Esophagus muscularis mucosa (tissue), 4 donors: ENCODE results near the gene PGAM2. TPM values are rescaled to one million over a fixed set of nuclear protein-coding genes. Genes with fewer than 3 reads are reported as not detected.

Source experiments
- DNase-seq: peaks from one replicate; pipeline ENCODE4 v3.0.0-alpha.2; 2017; ENCODE audit errors: extremely low spot score
- H3K27ac ChIP-seq, 4 donors: fragments of 200-600 bp; sonication (generic); replicated peaks in 1 of 4; 1 replicate in 3 of 4; 2 replicates in 1 of 4; pipeline ENCODE4 v1.5.1; 2016 to 2019; ENCODE audit warnings: mild to moderate bottlenecking in 1 of 4
- H3K27me3 ChIP-seq, 4 donors: fragments of 200-600 bp; sonication (generic); one replicate each; pipeline versions ENCODE4 v1.5.1 to v1.6.0; 2016 to 2019
- H3K36me3 ChIP-seq, 4 donors: fragments of 200-600 bp; sonication (generic); one replicate each; pipeline ENCODE4 v1.5.1; 2016 to 2019
- H3K4me1 ChIP-seq, 4 donors: fragments of 200-600 bp; sonication (generic); one replicate each; pipeline ENCODE4 v1.5.1; 2016 to 2019
- H3K4me3 ChIP-seq, 4 donors: fragments of 200-600 bp; sonication (generic); 1 replicate in 2 of 4; 2 replicates in 2 of 4; pipeline ENCODE4 v1.5.1; 2016 to 2019; ENCODE audit warnings: mild to moderate bottlenecking in 4 of 4, moderate library complexity in 1 of 4
- H3K9me3 ChIP-seq, 4 donors: fragments of 200-600 bp; sonication (generic); 1 replicate in 3 of 4; 2 replicates in 1 of 4; pipeline ENCODE4 v1.5.1; 2016 to 2019
- EP300 ChIP-seq: sonication (generic); formaldehyde crosslinking; IDR thresholded peaks from one replicate; pipeline ENCODE4 v1.6.1; 2017; ENCODE audit warnings: antibody characterized with exemption
- POLR2A ChIP-seq: fragments of 450-650 bp; IDR thresholded peaks from one replicate; pipeline ENCODE4 v1.6.1; 2017; ENCODE audit warnings: antibody characterized with exemption, moderate library complexity, mild to moderate bottlenecking, low read depth
- POLR2AphosphoS5 ChIP-seq, 2 donors: sonication (generic); formaldehyde crosslinking; IDR thresholded peaks; one replicate each; pipeline ENCODE4 v1.6.1; 2017; ENCODE audit warnings: antibody characterized with exemption in 2 of 2
- WGBS: methylation state at CpG from one replicate; pipeline ENCODE4 v1.1.5; 2018; 5-methylcytosine and 5-hydroxymethylcytosine counted together
- intact Hi-C: fragments of 100-400 bp; cut with DNase I; formaldehyde crosslinking; loops from one replicate; pipeline ENCODE4 v1.15.1; 2023
- total RNA-seq, 4 donors: library from RNA; depleted of rRNA; stranded (reverse); fragments of >200 nt; gene quantifications; one replicate each; pipeline versions ENCODE4 v1.1.0 to v1.2.1, GENCODE V29; 2016
- TF ChIP-seq, protein P1 (sequence below), 3 experiments: fragments of 200-600 bp in 2 of 3; fragments of 450-650 bp in 1 of 3; sonication (generic) in 2 of 3; IDR thresholded peaks; one replicate each; pipeline ENCODE4 v1.5.1; 2017 to 2019; ENCODE audit warnings: antibody characterized with exemption in 3 of 3, mild to moderate bottlenecking in 2 of 3, moderate library complexity in 1 of 3

Gene PGAM2
- total RNA-seq, 4 donors from 2014 or later, result 0.52 to 1.8 (median 0.66) TPM; not detected in 1

DNA sequence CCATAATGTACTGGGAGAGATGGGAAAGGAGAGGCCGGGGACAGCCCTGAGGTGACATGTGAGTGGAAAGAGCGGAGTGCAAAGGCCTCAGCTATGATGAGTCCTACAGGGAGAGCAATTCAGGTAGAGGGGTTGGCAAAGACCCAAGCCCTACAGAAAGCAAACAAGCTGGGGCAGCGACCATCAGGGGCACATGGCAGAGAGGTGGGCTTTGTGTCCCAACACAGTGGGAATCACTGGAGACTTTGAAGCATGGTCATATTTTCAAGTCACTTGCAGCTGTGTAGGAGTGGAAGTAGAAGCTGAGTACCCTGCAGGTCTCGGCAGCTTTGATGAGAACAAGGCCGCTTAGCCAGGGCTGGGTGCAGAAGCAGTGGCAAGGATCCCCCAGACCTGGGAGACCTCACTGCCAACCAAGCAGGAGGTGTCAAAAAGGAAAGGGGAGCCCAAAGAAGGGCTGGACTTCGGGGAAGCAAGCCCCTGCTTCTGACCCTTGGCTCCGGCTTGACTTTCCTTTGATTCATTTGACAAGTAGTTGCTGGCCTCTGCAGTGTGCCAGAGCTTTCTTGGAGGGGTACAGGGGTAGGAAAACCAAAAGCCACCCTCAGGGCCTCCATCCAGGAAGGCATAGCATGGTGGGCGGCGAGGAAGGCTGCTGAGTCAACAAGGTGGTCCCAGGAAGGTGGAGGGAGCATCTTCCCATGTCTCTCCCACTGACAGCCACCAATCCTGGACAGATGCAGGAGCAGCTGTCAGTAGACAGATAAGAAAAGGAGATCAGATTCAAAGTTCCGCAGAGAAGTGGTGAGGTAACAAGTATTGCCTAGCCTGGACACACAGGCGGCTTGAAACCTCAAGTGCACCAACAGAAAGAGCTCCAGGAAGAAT, 1.9 kb upstream of the PGAM2 start:
- DNase-seq, result no peak
- 87% methylated on average over 11 of the region's 11 CpGs for WGBS
- intact Hi-C loops, result no loop called here

DNA sequence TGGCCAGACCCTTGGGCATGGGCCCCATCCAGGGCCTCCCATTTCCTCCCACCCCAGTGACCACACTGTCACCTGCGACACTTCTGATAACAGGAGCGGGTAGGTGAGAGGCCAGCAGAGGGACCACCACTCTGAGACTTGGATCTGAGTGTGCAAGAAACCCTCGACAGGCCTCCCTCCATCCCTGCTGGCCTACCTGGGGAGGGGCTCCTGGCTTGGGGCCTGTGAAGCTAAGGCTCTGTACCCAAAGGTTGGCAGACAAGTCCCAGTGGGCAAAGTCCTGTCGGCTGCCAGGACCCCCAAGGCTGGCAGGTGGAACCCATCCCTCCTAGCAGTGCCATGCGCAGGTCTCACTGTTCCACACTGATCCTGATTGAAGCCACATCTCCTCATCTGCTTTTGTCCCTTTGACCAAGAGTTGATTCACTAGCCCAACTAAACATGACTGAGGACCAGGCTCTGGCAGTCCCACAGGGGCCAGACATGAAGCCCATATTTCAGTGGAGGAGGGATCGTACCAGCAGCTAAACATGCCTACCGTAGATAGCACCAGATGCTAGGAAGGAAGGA, 1.2 kb upstream of the PGAM2 start:
- H3K9me3 ChIP-seq, result no peaks in the 10 kb centered on the region
- H3K4me3 ChIP-seq, result no peak overlapping the region
- H3K4me1 ChIP-seq, result peaks cover 27 to 63% (median 35%) of the 10 kb centered on the region in 4 donors
- no peaks in the 10 kb centered on the region for H3K27me3 ChIP-seq
- TF ChIP-seq POLR2A (no peak), EP300 (no peak), POLR2AphosphoS5 (IDR thresholded peaks at IDR 0.05) (no peak)
- TF ChIP-seq, protein P1, sequence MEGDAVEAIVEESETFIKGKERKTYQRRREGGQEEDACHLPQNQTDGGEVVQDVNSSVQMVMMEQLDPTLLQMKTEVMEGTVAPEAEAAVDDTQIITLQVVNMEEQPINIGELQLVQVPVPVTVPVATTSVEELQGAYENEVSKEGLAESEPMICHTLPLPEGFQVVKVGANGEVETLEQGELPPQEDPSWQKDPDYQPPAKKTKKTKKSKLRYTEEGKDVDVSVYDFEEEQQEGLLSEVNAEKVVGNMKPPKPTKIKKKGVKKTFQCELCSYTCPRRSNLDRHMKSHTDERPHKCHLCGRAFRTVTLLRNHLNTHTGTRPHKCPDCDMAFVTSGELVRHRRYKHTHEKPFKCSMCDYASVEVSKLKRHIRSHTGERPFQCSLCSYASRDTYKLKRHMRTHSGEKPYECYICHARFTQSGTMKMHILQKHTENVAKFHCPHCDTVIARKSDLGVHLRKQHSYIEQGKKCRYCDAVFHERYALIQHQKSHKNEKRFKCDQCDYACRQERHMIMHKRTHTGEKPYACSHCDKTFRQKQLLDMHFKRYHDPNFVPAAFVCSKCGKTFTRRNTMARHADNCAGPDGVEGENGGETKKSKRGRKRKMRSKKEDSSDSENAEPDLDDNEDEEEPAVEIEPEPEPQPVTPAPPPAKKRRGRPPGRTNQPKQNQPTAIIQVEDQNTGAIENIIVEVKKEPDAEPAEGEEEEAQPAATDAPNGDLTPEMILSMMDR (IDR thresholded peaks at IDR 0.05), result no peak
- H3K27ac ChIP-seq, result no peak overlapping the region
- H3K36me3 ChIP-seq, result peaks cover 6 to 12% (median 10%) of the 10 kb centered on the region in 4 donors
- WGBS, result 84% methylated on average over 7 of the region's 7 CpGs
- intact Hi-C loops, result no loop called here
- DNase-seq, result no peak

More for the DNA sequence above, 1.9 kb upstream of the PGAM2 start:
- H3K27me3 ChIP-seq, result no peaks in the 10 kb centered on the region
- H3K9me3 ChIP-seq, result no peaks in the 10 kb centered on the region
- H3K4me1 ChIP-seq, result peaks cover 34 to 70% (median 42%) of the 10 kb centered on the region in 4 donors
- TF ChIP-seq POLR2AphosphoS5 (IDR thresholded peaks at IDR 0.05), result peak in 1 of 2 donors; percentile 11
- no peak for TF ChIP-seq EP300
- H3K36me3 ChIP-seq, result peaks cover 0 to 5% (median 3%) of the 10 kb centered on the region in 4 donors
- no peak overlapping the region for H3K27ac ChIP-seq
- no peak overlapping the region for H3K4me3 ChIP-seq

DNA sequence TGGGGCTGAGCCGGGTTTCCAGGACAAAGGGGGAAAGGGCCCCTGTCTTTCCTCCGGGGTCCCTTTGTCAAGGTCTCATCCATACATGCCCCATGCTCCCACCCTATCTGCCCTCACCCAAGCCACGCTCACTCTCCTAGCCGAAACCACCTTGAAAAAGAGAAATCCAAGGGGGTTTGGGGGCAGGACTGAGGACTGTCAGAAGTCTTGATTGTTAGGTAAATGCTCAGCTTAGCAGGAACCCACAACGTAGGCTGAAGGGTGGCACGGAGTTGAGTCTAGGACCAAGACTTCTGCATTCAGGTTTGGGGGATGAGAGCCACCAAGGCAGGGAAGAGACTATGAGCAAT, 719 bp upstream of the PGAM2 start:
- intact Hi-C loops, result no loop called here
- H3K4me1 ChIP-seq, result peaks cover 22 to 58% (median 32%) of the 10 kb centered on the region in 4 donors
- peaks cover 11 to 17% (median 15%) of the 10 kb centered on the region in 4 donors for H3K36me3 ChIP-seq
- H3K9me3 ChIP-seq, result no peaks in the 10 kb centered on the region
- TF ChIP-seq, protein P1 (IDR thresholded peaks at IDR 0.05), result no peak
- TF ChIP-seq POLR2AphosphoS5 (IDR thresholded peaks at IDR 0.05), result no peak
- TF ChIP-seq EP300, result no peak
- TF ChIP-seq POLR2A, result no peak
- no peaks in the 10 kb centered on the region for H3K27me3 ChIP-seq
- no peak overlapping the region for H3K27ac ChIP-seq
- 47% methylated on average over 5 of the region's 6 CpGs for WGBS
- no peak overlapping the region for H3K4me3 ChIP-seq
- DNase-seq, result no peak

DNA sequence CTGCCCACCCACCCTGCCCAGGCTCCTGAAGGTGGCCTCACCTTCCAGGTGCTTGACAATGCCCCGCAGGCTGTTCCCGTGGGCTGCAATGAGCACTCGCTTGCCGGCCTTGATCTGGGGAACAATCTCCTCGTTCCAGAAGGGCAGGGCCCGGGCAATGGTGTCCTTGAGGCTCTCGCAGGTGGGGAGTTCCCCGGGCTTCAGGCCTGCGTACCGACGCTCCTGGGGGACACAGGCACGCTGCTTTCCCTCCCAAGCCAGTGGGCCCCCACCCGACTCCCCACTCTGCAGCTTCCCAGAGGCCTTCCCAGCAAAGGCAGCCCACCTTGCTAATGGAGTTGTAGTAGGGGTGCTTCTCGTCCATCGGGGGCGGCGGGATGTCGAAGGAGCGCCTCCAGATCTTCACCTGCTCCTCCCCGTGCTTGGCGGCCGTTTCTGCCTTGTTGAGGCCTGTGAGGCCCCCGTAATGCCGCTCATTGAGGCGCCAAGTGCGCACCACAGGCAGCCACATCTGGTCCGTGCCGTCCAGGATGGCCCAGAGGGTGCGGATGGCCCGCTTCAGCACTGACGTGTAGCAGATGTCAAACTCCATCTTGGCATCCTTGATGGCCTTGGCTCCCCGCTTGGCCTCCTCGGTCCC, 456 bp downstream of the PGAM2 start:
- DNase-seq, result no peak
- WGBS, result 47% methylated on average over 2 of the region's 33 CpGs
- Histone ChIP-seq H3K4me1 (peaks cover 21 to 56% (median 32%) of the 10 kb centered on the region in 4 donors), H3K4me3 (no peak overlapping the region), H3K36me3 (peaks cover 20 to 29% (median 27%) of the 10 kb centered on the region in 4 donors), H3K9me3 (no peaks in the 10 kb centered on the region), H3K27ac (no peak overlapping the region), H3K27me3 (no peaks in the 10 kb centered on the region)
- TF ChIP-seq EP300 (no peak), POLR2AphosphoS5 (IDR thresholded peaks at IDR 0.05) (peak in 1 of 2 donors; percentile 28)
- intact Hi-C loops, result loop anchor here (2.0 kb wide), 1 partner anchor 20 kb away; the partner anchor contains the start of gene DBNL

DNA sequence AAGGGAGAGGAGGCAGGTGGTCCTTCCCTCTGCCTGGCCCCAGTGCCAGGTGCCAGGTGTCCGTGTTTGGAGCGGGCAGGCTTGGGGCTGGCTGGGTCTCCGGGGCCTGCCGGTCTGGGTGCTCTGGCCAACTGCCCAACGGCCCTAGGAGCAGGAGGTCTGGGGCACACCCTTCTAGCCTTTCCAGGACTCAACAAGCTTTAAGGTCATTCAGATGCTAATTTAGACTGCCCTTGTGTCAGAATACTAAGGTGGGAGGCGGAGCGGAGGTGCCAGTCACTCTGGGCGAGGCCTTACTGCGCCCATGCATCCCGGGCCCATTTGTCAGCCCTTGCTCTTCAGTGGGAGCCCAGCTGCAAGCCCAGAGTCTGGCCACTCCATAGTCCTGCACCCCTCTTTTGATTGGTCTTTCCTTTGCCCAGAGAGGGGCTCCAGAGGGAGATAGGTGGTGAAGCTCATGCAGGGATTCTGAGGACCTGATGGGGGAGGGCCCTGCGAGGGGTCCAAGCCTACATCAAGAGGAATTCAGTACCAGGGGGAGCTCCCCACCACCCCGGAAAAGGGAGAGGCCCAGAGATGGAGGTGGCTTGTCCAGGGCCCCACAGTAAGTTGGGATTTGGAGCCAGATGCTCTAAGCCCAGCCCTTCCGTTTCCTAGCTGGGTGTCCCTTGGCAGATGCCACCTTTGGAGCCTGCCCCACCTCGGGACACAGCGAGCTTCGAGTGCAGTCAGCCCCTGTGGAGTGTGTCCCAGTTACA, 1.3 kb downstream of the PGAM2 start:
- Histone ChIP-seq H3K4me3 (no peak overlapping the region), H3K27ac (no peak overlapping the region), H3K9me3 (no peaks in the 10 kb centered on the region), H3K27me3 (no peaks in the 10 kb centered on the region), H3K36me3 (peaks cover 29 to 37% (median 35%) of the 10 kb centered on the region in 4 donors), H3K4me1 (peaks cover 21 to 56% (median 32%) of the 10 kb centered on the region in 4 donors)
- DNase-seq, result no peak
- 50% methylated on average over 16 of the region's 16 CpGs for WGBS
- intact Hi-C loops, result loop anchor here (2.0 kb wide), 1 partner anchor 19 kb away; the partner anchor contains the start of gene DBNL
- TF ChIP-seq POLR2AphosphoS5 (IDR thresholded peaks at IDR 0.05), result no peak
- TF ChIP-seq EP300, result no peak
- TF ChIP-seq, protein P1 (IDR thresholded peaks at IDR 0.05), result no peak
- no peak for TF ChIP-seq POLR2A
